Measurements from ENCODE around the gene PRKCE.

The PRKCE gene

DNA sequence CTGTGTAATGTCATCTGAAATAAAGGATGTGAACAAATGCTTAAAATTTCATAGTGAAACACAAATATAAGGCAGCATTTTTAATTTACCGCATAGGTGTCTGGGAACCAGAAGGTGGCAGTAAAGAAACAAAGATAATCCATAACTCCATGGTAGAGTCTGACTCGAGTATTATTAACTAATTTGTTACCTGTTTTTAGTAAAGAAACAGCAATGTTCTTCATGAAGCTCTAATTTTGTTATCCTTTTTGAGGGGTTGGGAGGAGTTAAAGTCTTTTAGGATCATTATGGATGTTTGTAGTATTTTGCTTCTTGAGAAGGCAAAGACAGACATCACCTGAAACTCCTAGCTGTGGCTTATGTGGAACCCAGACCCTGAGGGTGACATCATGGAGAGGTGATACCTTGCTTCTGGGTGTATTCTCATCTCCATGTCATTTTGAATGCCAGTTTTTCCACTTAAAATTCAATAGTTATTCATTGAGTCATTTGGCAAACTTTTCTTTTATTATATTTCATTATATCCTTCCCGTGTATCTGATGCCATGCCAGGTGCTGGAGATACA lies 359.5 kb downstream of the PRKCE start:
- peak; percentile 63 for DNase-seq (ENCODE audit: low read depth, low spot score)

GRCh38 chr2:46012618-46013240 lies 361.3 kb downstream of the PRKCE start:
- DNase-seq (ENCODE audit: low read depth, low spot score), result no peak

DNA sequence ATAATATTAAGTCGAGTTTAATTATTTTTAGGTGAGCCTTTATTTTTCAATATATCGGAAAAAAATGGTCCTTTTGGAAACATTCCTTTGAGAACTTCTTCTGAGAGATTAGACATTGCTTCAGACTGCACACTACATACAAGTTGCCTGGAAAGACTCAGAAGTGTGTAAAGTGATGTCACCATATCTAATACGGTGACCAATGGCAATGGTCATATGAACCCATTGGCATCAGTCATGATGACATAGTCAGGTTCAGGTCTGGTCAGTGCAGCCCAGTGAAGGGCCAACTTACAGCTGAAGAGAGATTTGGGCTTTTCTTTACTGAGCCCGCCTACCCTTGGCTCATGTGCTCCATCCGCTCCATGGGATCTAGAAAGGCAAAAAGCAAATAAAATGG lies 362.3 kb downstream of the PRKCE start:
- no peak for DNase-seq (ENCODE audit: low read depth, low spot score)

- DNase-seq (ENCODE audit: low read depth, low spot score), result peak; percentile 60
Measured at GRCh38 chr2:46014911-46015654, 363.6 kb downstream of the PRKCE start.

- no peak for DNase-seq (ENCODE audit: low read depth, low spot score)
Measured at GRCh38 chr2:46015671-46016070, 364.2 kb downstream of the PRKCE start.

- no peak for DNase-seq (ENCODE audit: low read depth, low spot score)
Measured at GRCh38 chr2:46016091-46016490, 364.6 kb downstream of the PRKCE start.

DNA sequence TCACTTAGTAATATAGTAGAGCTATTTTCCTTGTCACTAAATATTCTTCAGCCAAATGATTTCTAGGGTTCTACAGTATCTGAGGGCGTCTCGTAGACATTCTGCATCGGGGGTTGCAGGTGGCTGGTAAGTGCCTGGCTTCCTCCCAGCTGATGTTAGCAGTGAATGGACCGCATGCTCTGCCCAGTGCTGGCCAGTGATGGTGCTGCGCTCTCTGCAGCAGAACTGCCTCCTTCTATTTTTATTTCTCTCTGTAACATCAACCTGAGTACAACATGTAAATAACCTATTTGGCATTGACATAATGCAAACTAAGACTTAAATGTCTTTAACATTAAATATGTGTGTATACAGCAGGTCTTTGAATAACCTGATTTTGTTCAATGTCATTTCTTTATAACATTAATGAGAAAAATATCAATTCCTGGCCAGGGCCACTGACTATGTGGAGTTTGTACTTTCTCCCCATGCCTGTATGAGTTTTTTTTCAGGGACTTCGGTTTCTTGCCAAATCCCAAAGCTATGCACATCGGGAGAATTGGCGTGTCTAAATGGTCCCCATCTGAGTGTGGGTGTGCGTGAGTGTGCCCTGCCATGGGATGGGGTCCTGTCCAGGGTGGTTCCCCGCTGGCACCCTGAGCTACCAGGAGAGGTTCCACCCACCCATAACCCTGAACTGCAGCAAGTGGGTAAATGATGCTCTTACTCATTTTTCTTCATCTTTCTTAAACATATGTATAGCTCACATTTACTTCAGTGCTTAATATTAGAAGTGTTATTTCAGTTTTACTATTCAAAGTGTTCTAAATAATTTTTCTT lies 367.5 kb downstream of the PRKCE start:
- no peak for DNase-seq (ENCODE audit: low read depth, low spot score)

GRCh38 chr2:46020416-46020815 lies 368.9 kb downstream of the PRKCE start:
- DNase-seq (ENCODE audit: low read depth, low spot score), result no peak

- no peak for DNase-seq (ENCODE audit: low read depth, low spot score)
Measured at GRCh38 chr2:46023165-46023854, 371.8 kb downstream of the PRKCE start.

DNA sequence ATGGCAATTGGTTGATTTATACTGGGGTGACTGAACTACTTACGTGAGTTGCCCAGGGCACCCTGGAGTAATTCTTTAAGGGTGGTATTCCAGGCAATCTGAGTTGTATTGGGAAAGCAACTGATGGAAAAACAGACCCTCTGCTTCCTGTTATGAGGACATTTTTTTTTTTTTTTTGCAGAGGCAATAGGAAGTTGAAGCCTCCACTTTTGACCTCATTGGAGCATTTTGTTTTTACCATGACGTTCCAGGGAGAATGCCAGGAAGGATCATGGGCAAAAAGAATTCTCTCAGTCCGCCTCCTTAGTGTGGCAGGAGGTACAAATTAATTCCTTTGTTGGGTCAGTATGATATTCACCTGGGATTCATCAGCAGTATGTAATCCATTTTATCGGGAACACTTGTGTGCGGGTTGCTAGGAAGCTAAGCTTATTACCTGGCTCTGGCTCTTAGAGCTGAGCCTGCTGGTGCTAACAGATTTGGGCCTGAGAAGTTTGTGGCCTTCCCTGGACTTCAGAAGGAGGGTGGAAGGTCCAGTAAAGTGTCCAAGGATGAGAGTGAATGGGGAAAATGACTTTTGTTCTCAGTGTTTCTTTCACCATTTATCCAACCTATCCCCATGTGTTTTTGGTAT lies 372.8 kb downstream of the PRKCE start:
- no peak for DNase-seq (ENCODE audit: low read depth, low spot score)

DNA sequence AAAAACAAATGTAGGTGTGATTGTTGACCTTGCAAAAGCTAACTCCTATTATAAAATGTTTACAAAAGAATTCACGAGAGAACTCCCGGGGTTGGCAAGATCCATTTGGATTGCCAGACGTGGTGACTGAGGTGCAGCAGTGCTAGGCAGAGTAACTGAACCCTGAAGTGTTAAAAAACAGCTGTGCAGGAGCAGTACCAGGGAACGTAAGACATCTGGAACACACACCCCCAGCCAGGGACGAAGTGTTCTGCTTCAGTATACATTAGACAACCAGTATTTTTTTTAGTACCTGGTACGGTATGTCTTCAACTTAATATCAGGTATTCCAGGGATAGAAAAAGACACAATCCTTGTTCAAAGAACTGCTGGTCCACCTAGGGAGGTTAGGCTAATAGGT lies 373.6 kb downstream of the PRKCE start:
- DNase-seq (ENCODE audit: low read depth, low spot score), result no peak

GRCh38 chr2:46025676-46026075 lies 374.2 kb downstream of the PRKCE start:
- no peak for DNase-seq (ENCODE audit: low read depth, low spot score)

GRCh38 chr2:46026431-46026830 lies 375.0 kb downstream of the PRKCE start:
- no peak for DNase-seq (ENCODE audit: low read depth, low spot score)

- DNase-seq (ENCODE audit: low read depth, low spot score), result peak; percentile 78
Measured at GRCh38 chr2:46029332-46029811, 377.9 kb downstream of the PRKCE start.

DNA sequence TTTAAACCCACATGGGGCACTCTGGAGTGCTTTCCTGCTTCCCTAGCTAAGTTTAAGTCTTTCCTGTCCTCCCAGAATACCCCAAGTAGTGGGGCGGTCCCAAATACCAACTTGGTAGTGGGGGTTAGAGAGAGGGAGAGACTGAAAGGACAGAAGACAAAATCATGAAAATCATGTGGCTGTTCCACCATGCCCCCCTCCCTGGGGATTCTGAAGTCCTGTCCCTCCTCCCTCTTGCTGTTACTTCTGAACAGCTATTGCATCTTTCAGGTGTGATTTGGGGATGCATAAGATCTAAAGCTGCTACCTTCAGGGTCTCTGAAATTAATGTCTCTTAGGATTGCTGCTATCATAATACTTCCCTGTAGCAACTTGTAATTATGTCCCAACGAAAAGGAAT lies 378.9 kb downstream of the PRKCE start:
- DNase-seq (ENCODE audit: low read depth, low spot score), result no peak

GRCh38 chr2:46032161-46032813 lies 380.8 kb downstream of the PRKCE start:
- no peak for DNase-seq (ENCODE audit: low read depth, low spot score)

- DNase-seq (ENCODE audit: low read depth, low spot score), result no peak
Measured at GRCh38 chr2:46032996-46033395, 381.5 kb downstream of the PRKCE start.

- DNase-seq (ENCODE audit: low read depth, low spot score), result peak; percentile 80
Measured at GRCh38 chr2:46034535-46034934, 383.1 kb downstream of the PRKCE start.

DNA sequence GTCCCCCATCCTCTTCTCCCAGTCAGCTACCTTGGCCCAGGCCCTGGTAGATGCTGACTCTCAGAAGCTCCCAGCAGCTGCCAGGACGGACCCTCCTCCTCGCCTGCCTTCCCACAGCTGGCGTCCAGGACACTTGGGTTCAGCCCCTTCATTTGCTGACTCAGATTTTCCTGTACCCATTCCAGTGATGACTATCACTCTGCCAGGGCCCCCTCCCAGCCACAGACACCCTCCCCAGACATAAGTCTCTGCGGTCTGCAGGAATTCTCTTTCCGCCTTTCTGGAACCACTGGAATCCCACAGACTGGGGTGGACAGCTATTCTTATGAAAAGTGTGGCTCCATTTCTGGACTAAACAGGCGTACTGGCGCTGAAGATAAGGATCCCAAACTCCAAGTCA lies 385.5 kb downstream of the PRKCE start:
- peak; percentile 98 for DNase-seq (ENCODE audit: low read depth, low spot score)

GRCh38 chr2:46039543-46040303 lies 388.2 kb downstream of the PRKCE start:
- no peak for DNase-seq (ENCODE audit: low read depth, low spot score)
